Ishikawa (cell line): Measurements from ENCODE around the gene CMPK2.

ENCODE experiments used
- CEBPB ChIP-seq: IDR thresholded peaks from 2 replicates; pipeline ENCODE4 v1.6.1; 2012
- CREB1 ChIP-seq: IDR thresholded peaks from 2 replicates; pipeline ENCODE4 v1.6.1; 2012; ENCODE audit warnings: low read depth
- EGR1 ChIP-seq: IDR thresholded peaks from 2 replicates; pipeline ENCODE4 v1.6.1; 2012
- EP300 ChIP-seq: IDR thresholded peaks from 2 replicates; pipeline ENCODE4 v1.6.1; 2012; ENCODE audit warnings: borderline replicate concordance
- FOXM1 ChIP-seq: IDR thresholded peaks from 2 replicates; pipeline ENCODE4 v1.6.1; 2012; ENCODE audit warnings: low read depth, borderline replicate concordance
- NFIC ChIP-seq: IDR thresholded peaks from 2 replicates; pipeline ENCODE4 v1.6.1; 2012
- RAD21 ChIP-seq: IDR thresholded peaks from 2 replicates; pipeline ENCODE4 v1.6.1; 2012; ENCODE audit warnings: low read depth
- TAF1 ChIP-seq: IDR thresholded peaks from 2 replicates; pipeline ENCODE4 v1.6.1; 2012; ENCODE audit warnings: low read depth, mild to moderate bottlenecking
- TCF12 ChIP-seq: IDR thresholded peaks from 2 replicates; pipeline ENCODE4 v1.6.1; 2012; ENCODE audit warnings: low read depth
- TEAD4 ChIP-seq: IDR thresholded peaks from 2 replicates; pipeline ENCODE4 v1.6.1; 2012
- USF1 ChIP-seq: IDR thresholded peaks from 2 replicates; pipeline ENCODE4 v1.6.1; 2012
- YY1 ChIP-seq: IDR thresholded peaks from 2 replicates; pipeline ENCODE4 v1.6.1; 2012; ENCODE audit warnings: low read depth
- ZBTB7A ChIP-seq: IDR thresholded peaks from 2 replicates; pipeline ENCODE4 v1.6.1; 2012; ENCODE audit warnings: low read depth
- TF ChIP-seq, protein P1 (sequence below): IDR thresholded peaks from 2 replicates; pipeline ENCODE4 v1.6.1; 2012
- TF ChIP-seq, protein P2 (sequence below): IDR thresholded peaks from 2 replicates; pipeline ENCODE4 v1.6.1; 2012; ENCODE audit warnings: low read depth, mild to moderate bottlenecking

Gene CMPK2

DNA sequence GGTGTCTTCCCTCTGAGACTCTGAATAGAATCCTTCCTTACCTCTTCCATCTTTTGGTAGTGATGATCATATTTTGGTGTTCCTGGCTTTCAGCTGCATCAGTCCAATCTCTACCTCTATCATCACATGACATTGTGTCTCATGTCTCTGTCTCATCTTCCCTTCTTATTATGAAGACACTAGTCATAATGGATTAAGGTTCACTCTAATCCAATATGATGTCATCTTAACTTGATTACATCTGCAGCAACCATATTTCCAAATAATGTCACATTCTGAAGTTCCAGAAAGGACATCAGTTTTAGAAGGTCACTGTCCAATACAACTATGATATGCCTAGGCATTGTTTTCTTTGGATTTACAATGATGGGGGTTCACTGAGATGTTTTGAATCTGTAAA is 31.5 kb downstream of the CMPK2 start:
- TF ChIP-seq USF1 (no peak), TAF1 (no peak), FOXM1 (no peak), TCF12 (no peak), TEAD4 (no peak), RAD21 (no peak), CREB1 (no peak), EP300 (no peak), NFIC (no peak), CEBPB (no peak), EGR1 (no peak), ZBTB7A (no peak), YY1 (no peak)

- TF ChIP-seq CEBPB (no peak), TCF12 (no peak), TEAD4 (no peak), EP300 (no peak), YY1 (no peak), EGR1 (no peak), TAF1 (no peak), RAD21 (no peak), FOXM1 (no peak), ZBTB7A (no peak)
- TF ChIP-seq, protein P1, sequence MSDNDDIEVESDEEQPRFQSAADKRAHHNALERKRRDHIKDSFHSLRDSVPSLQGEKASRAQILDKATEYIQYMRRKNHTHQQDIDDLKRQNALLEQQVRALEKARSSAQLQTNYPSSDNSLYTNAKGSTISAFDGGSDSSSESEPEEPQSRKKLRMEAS, result no peak
- TF ChIP-seq, protein P2, sequence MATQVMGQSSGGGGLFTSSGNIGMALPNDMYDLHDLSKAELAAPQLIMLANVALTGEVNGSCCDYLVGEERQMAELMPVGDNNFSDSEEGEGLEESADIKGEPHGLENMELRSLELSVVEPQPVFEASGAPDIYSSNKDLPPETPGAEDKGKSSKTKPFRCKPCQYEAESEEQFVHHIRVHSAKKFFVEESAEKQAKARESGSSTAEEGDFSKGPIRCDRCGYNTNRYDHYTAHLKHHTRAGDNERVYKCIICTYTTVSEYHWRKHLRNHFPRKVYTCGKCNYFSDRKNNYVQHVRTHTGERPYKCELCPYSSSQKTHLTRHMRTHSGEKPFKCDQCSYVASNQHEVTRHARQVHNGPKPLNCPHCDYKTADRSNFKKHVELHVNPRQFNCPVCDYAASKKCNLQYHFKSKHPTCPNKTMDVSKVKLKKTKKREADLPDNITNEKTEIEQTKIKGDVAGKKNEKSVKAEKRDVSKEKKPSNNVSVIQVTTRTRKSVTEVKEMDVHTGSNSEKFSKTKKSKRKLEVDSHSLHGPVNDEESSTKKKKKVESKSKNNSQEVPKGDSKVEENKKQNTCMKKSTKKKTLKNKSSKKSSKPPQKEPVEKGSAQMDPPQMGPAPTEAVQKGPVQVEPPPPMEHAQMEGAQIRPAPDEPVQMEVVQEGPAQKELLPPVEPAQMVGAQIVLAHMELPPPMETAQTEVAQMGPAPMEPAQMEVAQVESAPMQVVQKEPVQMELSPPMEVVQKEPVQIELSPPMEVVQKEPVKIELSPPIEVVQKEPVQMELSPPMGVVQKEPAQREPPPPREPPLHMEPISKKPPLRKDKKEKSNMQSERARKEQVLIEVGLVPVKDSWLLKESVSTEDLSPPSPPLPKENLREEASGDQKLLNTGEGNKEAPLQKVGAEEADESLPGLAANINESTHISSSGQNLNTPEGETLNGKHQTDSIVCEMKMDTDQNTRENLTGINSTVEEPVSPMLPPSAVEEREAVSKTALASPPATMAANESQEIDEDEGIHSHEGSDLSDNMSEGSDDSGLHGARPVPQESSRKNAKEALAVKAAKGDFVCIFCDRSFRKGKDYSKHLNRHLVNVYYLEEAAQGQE, result no peak
Observed at GRCh38 chr2:6833300-6833604, 32.5 kb downstream of the CMPK2 start.

GRCh38 chr2:6832596-6833299 is 33.0 kb downstream of the CMPK2 start:
- TF ChIP-seq, protein P1, result no peak
- TF ChIP-seq FOXM1 (no peak), RAD21 (no peak), YY1 (no peak), TCF12 (no peak), EGR1 (no peak), CREB1 (no peak), TAF1 (no peak), USF1 (no peak), ZBTB7A (no peak), TEAD4 (no peak), EP300 (no peak), CEBPB (no peak), NFIC (no peak)
- TF ChIP-seq, protein P2, result no peak

DNA sequence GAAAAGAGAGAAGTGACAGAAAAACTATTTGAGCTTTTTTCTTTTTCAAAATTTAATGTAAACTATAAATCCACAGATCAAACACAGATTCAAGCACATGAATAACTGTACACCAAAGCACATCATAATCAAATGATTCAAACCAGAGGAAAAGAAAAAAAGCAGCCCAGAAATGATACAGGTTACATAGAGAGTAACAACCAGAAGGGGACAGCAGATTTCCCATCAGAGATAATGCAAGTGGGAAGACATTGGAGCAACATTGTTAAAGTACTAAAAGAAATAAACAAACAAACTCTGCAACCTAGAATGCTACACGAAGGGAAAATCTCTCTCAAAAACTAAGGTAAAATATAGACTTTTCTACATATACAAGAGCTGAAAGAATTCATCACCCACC is 34.5 kb downstream of the CMPK2 start:
- no peak for TF ChIP-seq TEAD4
- TF ChIP-seq, protein P2, result no peak
- TF ChIP-seq RAD21, result no peak
- TF ChIP-seq USF1, result no peak
- TF ChIP-seq TAF1, result no peak
- no peak for TF ChIP-seq EGR1
- TF ChIP-seq, protein P1, result no peak
- no peak for TF ChIP-seq FOXM1
